Thoracic aorta (tissue), 2 donors: ENCODE data around the gene ZFP92. TPM values are rescaled to one million over a fixed set of nuclear protein-coding genes. Genes with fewer than 3 reads are reported as not detected.
A peak's percentile ranks its signal among the peaks of the same experiment; 100 is the strongest.

Experiments used
- ATAC-seq: fragments of 150-250 bp; one replicate; pipeline ENCODE4 v1.8.0; 2017; ENCODE audit warnings: low read depth; ENCODE audit not compliant: insufficient number of reproducible peaks, low FRiP score
- DNase-seq: peaks from one replicate; pipeline ENCODE4 v3.0.0-alpha.2; 2020; ENCODE audit warnings: low spot score
- H3K27ac ChIP-seq, 2 donors: fragments of 200-600 bp; sonication (generic); 1 replicate in 1 of 2; 2 replicates in 1 of 2; pipeline ENCODE4 v1.5.1; 2016; ENCODE audit warnings: mild to moderate bottlenecking in 2 of 2, moderate library complexity in 2 of 2
- H3K27me3 ChIP-seq: fragments of 200-600 bp; sonication (generic); replicated peaks from 2 replicates; pipeline ENCODE4 v1.6.0; 2016; ENCODE audit warnings: mild to moderate bottlenecking; ENCODE audit not compliant: insufficient read depth
- H3K36me3 ChIP-seq: fragments of 200-600 bp; sonication (generic); one replicate; pipeline ENCODE4 v1.5.1; 2016
- H3K4me1 ChIP-seq, 2 donors: fragments of 200-600 bp; sonication (generic); 1 replicate in 1 of 2; 2 replicates in 1 of 2; pipeline versions ENCODE4 v1.5.1 to v1.6.0; 2016; ENCODE audit warnings: low read depth in 2 of 2, mild to moderate bottlenecking in 1 of 2; ENCODE audit not compliant: control insufficient read depth in 1 of 2
- H3K4me3 ChIP-seq: fragments of 200-600 bp; sonication (generic); 2 replicates; pipeline ENCODE4 v1.5.1; 2016; ENCODE audit warnings: mild to moderate bottlenecking
- H3K9me3 ChIP-seq: fragments of 200-600 bp; sonication (generic); 2 replicates; pipeline ENCODE4 v1.5.1; 2016
- CTCF ChIP-seq: fragments of 200-600 bp; sonication (generic); IDR thresholded peaks from one replicate; pipeline ENCODE4 v1.5.1; 2019; ENCODE audit warnings: antibody characterized with exemption
- total RNA-seq, 2 donors: library from RNA; depleted of rRNA; stranded (reverse); fragments of >200 nt; gene quantifications; one replicate each; pipeline versions ENCODE4 v1.1.0 to v1.2.3, GENCODE V29; 2016

The ZFP92 gene
- total RNA-seq, 2 donors from 2014 or later: 0.95 to 1.2 TPM

- TF ChIP-seq CTCF: no peak
- ATAC-seq: no peak
- Histone ChIP-seq H3K4me1 (no peaks in the 10 kb centered on the region), H3K36me3 (no peaks in the 10 kb centered on the region), H3K4me3 (no peak overlapping the region), H3K27me3 (no peaks in the 10 kb centered on the region), H3K9me3 (no peaks in the 10 kb centered on the region), H3K27ac (no peak overlapping the region)
- DNase-seq: no peak
Observed at GRCh38 chrX:153409414-153410101, 1.7 kb upstream of the ZFP92 start.

- TF ChIP-seq CTCF: no peak
- Histone ChIP-seq H3K36me3 (no peaks in the 10 kb centered on the region), H3K9me3 (no peaks in the 10 kb centered on the region), H3K27ac (no peak overlapping the region), H3K4me3 (no peak overlapping the region), H3K4me1 (no peaks in the 10 kb centered on the region), H3K27me3 (no peaks in the 10 kb centered on the region)
- no peak for DNase-seq
- ATAC-seq: no peak
Observed at GRCh38 chrX:153410373-153410772, 899 bp upstream of the ZFP92 start.

GRCh38 chrX:153410888-153411254 is 401 bp upstream of the ZFP92 start:
- Histone ChIP-seq H3K27me3 (no peaks in the 10 kb centered on the region), H3K9me3 (no peaks in the 10 kb centered on the region), H3K4me3 (peak overlapping the region; percentile 72), H3K4me1 (no peaks in the 10 kb centered on the region), H3K36me3 (no peaks in the 10 kb centered on the region), H3K27ac (no peak overlapping the region)
- ATAC-seq: no peak
- no peak for DNase-seq
- TF ChIP-seq CTCF: no peak

GRCh38 chrX:153411988-153412574 is 809 bp downstream of the ZFP92 start:
- H3K27ac ChIP-seq: no peak overlapping the region
- H3K9me3 ChIP-seq: no peaks in the 10 kb centered on the region
- H3K4me1 ChIP-seq: no peaks in the 10 kb centered on the region
- DNase-seq (no peak), ATAC-seq (no peak)
- H3K27me3 ChIP-seq: no peaks in the 10 kb centered on the region
- H3K4me3 ChIP-seq: peak overlapping the region; percentile 72
- no peaks in the 10 kb centered on the region for H3K36me3 ChIP-seq
- no peak for TF ChIP-seq CTCF

GRCh38 chrX:153412746-153413720 is 1.8 kb downstream of the ZFP92 start:
- no peak overlapping the region for H3K27ac ChIP-seq
- ATAC-seq: no peak

More at GRCh38 chrX:153412746-153413720, 1.8 kb downstream of the ZFP92 start:
- DNase-seq: no peak
- no peaks in the 10 kb centered on the region for H3K36me3 ChIP-seq
- no peak overlapping the region for H3K4me3 ChIP-seq
- no peak for TF ChIP-seq CTCF
- H3K4me1 ChIP-seq: no peaks in the 10 kb centered on the region
- no peaks in the 10 kb centered on the region for H3K27me3 ChIP-seq
- no peaks in the 10 kb centered on the region for H3K9me3 ChIP-seq
